Liver (tissue), 9 donors: Measurements from ENCODE around the gene PPP4C. TPM values are rescaled to one million over a fixed set of nuclear protein-coding genes. Genes with fewer than 3 reads are reported as not detected.

Experiments used
- DNase-seq: peaks from one replicate; pipeline ENCODE4 v3.0.0-alpha.2; 2017; ENCODE audit warnings: low spot score
- H3K27ac ChIP-seq, 2 donors: one replicate each; pipeline ENCODE4 v1.7.0; 2013; ENCODE audit warnings: inconsistent platforms in 2 of 2, low read length in 2 of 2, control low read depth in 1 of 2, low read depth in 1 of 2, mild to moderate bottlenecking in 1 of 2
- H3K27me3 ChIP-seq, 4 donors: one replicate each; pipeline versions ENCODE4 v1.6.1 to v1.7.0; 2013; ENCODE audit warnings: low read length in 3 of 4, inconsistent platforms in 1 of 4, mild to moderate bottlenecking in 1 of 4, moderate library complexity in 1 of 4; ENCODE audit not compliant: control insufficient read depth in 4 of 4, insufficient read depth in 4 of 4
- H3K36me3 ChIP-seq, 4 donors: one replicate each; pipeline versions ENCODE4 v1.6.1 to v1.7.0; 2013; ENCODE audit warnings: low read length in 3 of 4, mild to moderate bottlenecking in 3 of 4, low read depth in 1 of 4, moderate library complexity in 1 of 4; ENCODE audit not compliant: control insufficient read depth in 4 of 4, insufficient read depth in 3 of 4
- H3K4me1 ChIP-seq, 4 donors: one replicate each; pipeline versions ENCODE4 v1.6.1 to v1.7.0; 2013; ENCODE audit warnings: low read length in 3 of 4, mild to moderate bottlenecking in 3 of 4, moderate library complexity in 1 of 4; ENCODE audit not compliant: control insufficient read depth in 4 of 4, insufficient read depth in 4 of 4
- H3K4me3 ChIP-seq, 3 donors: one replicate each; pipeline versions ENCODE4 v1.6.1 to v1.7.0; 2013; ENCODE audit warnings: low read length in 3 of 3, control low read depth in 1 of 3, low read depth in 1 of 3, mild to moderate bottlenecking in 1 of 3
- H3K9ac ChIP-seq, 2 donors: one replicate each; pipeline ENCODE4 v1.7.0; 2013; ENCODE audit warnings: low read length in 2 of 2, mild to moderate bottlenecking in 2 of 2, moderate library complexity in 2 of 2, control low read depth in 1 of 2, low read depth in 1 of 2
- H3K9me3 ChIP-seq, 4 donors: one replicate each; pipeline versions ENCODE4 v1.6.1 to v1.7.0; 2013; ENCODE audit warnings: low read length in 3 of 4; ENCODE audit not compliant: control insufficient read depth in 4 of 4
- FOXA2 ChIP-seq: IDR thresholded peaks from 2 replicates; pipeline ENCODE4 v1.6.1; 2016; ENCODE audit warnings: antibody characterized with exemption
- HNF4A ChIP-seq, 2 donors: conservative IDR thresholded peaks; 2 replicates each; pipeline ENCODE4 v1.6.1; 2016; ENCODE audit warnings: antibody characterized with exemption in 2 of 2, mild to moderate bottlenecking in 2 of 2
- JUND ChIP-seq, 2 donors: IDR thresholded peaks; 2 replicates each; pipeline ENCODE4 v1.6.1; 2016; ENCODE audit warnings: antibody characterized with exemption in 2 of 2
- NR2F2 ChIP-seq: IDR thresholded peaks from 2 replicates; pipeline ENCODE4 v1.6.1; 2016; ENCODE audit warnings: antibody characterized with exemption
- REST ChIP-seq: IDR thresholded peaks from 2 replicates; pipeline ENCODE4 v1.6.1; 2016; ENCODE audit warnings: antibody characterized with exemption, mild to moderate bottlenecking
- RXRA ChIP-seq, 2 donors: IDR thresholded peaks; 2 replicates each; pipeline ENCODE4 v1.6.1; 2017 to 2018; ENCODE audit warnings: antibody characterized with exemption in 2 of 2, mild to moderate bottlenecking in 1 of 2
- SP1 ChIP-seq: IDR thresholded peaks from 2 replicates; pipeline ENCODE4 v1.6.1; 2018; ENCODE audit warnings: antibody characterized with exemption, mild to moderate bottlenecking
- TAF1 ChIP-seq: conservative IDR thresholded peaks from 2 replicates; pipeline ENCODE4 v1.6.1; 2016; ENCODE audit warnings: antibody characterized with exemption, mild to moderate bottlenecking
- YY1 ChIP-seq: IDR thresholded peaks from 2 replicates; pipeline ENCODE4 v1.6.1; 2016; ENCODE audit warnings: antibody characterized with exemption, mild to moderate bottlenecking
- WGBS: extraction: QIAGEN DNeasy Blood & Tissue Kit; methylation state at CpG from one replicate; pipeline ENCODE4 v1.1.7; 2013; 5-methylcytosine and 5-hydroxymethylcytosine counted together
- polyA plus RNA-seq, 2 donors: library from polyadenylated mRNA; stranded (reverse) in 1 of 2; unstranded in 1 of 2; fragments of 200-250 nt in 1 of 2; fragments of >200 nt in 1 of 2; fragmentation: Nextera tagmentation in 1 of 2; extraction: Ambion mirVana in 1 of 2; gene quantifications; one replicate each; pipeline versions ENCODE4 v1.2.1 to v1.2.3, GENCODE V29; 2013 to 2015
- total RNA-seq, 2 donors: library from RNA; depleted of rRNA; stranded (reverse); fragments of >200 nt; gene quantifications; one replicate each; pipeline ENCODE4 v1.2.3, GENCODE V29; 2014
- TF ChIP-seq, protein P1 (sequence below): fragments of 150-350 bp; IDR thresholded peaks from 2 replicates; pipeline ENCODE4 v1.5.1; 2017; ENCODE audit warnings: improper control_type of control experiment, low read depth, low read length; ENCODE audit not compliant: missing input control
- donor health status: healthy.
- donor health status: healthy.
- donor health status: healthy.
- donor health status: healthy.
- donor health status: healthy.

The PPP4C gene
- total and polyA plus RNA-seq, 4 donors, result 49.7 to 79.6 (median 62.5) TPM

DNA sequence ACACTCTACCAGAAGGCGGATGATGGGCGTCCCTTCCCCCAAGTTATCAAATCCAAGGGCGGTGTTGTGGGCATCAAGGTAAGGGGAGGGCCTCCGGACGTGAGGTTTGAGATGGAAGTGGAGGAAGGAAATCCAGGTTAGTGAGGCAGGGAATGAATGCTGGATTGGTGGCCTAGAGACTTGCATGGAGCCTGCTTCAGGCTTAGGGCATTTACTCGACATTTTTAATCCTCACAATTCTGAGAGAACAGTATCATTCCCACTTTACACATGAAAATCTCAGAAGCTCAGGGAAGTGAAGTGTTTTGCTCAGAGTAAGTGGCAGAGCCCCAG, 8.2 kb upstream of the PPP4C start:
- H3K4me3 ChIP-seq, result peak overlapping the region in 1 of 3 donors; percentile 5
- no peaks in the 10 kb centered on the region for H3K27me3 ChIP-seq
- H3K9me3 ChIP-seq, result no peaks in the 10 kb centered on the region
- peaks cover 0 to 34% (median 14%) of the 10 kb centered on the region in 4 donors for H3K4me1 ChIP-seq
- H3K9ac ChIP-seq, result no peak overlapping the region
- TF ChIP-seq FOXA2, result no peak
- no peak for TF ChIP-seq NR2F2
- 88% methylated on average over 6 of the region's 6 CpGs for WGBS
- no peak for DNase-seq
- H3K36me3 ChIP-seq, result peaks cover 14 to 38% (median 35%) of the 10 kb centered on the region in 4 donors
- H3K27ac ChIP-seq, result peak overlapping the region in 1 of 2 donors; percentile 100

GRCh38 chr16:30068333-30068732, 7.5 kb upstream of the PPP4C start:
- 85% methylated on average over 9 of the region's 9 CpGs for WGBS

More at GRCh38 chr16:30068333-30068732, 7.5 kb upstream of the PPP4C start:
- no peak for DNase-seq
- Histone ChIP-seq H3K36me3 (peaks cover 14 to 38% (median 35%) of the 10 kb centered on the region in 4 donors), H3K4me3 (no peak overlapping the region), H3K4me1 (peaks cover 0 to 34% (median 13%) of the 10 kb centered on the region in 4 donors), H3K27ac (no peak overlapping the region), H3K9ac (no peak overlapping the region), H3K9me3 (no peaks in the 10 kb centered on the region), H3K27me3 (no peaks in the 10 kb centered on the region)
- TF ChIP-seq RXRA (IDR thresholded peaks at IDR 0.05) (no peak), HNF4A (conservative IDR thresholded peaks at IDR 0.05) (no peak), YY1 (no peak), SP1 (no peak), TAF1 (no peak), REST (no peak), JUND (IDR thresholded peaks at IDR 0.05) (no peak)
- TF ChIP-seq, protein P1, sequence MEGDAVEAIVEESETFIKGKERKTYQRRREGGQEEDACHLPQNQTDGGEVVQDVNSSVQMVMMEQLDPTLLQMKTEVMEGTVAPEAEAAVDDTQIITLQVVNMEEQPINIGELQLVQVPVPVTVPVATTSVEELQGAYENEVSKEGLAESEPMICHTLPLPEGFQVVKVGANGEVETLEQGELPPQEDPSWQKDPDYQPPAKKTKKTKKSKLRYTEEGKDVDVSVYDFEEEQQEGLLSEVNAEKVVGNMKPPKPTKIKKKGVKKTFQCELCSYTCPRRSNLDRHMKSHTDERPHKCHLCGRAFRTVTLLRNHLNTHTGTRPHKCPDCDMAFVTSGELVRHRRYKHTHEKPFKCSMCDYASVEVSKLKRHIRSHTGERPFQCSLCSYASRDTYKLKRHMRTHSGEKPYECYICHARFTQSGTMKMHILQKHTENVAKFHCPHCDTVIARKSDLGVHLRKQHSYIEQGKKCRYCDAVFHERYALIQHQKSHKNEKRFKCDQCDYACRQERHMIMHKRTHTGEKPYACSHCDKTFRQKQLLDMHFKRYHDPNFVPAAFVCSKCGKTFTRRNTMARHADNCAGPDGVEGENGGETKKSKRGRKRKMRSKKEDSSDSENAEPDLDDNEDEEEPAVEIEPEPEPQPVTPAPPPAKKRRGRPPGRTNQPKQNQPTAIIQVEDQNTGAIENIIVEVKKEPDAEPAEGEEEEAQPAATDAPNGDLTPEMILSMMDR, result no peak
